H1 (cell line): ENCODE data around the gene DAPK1. TPM values are rescaled to one million over a fixed set of nuclear protein-coding genes. Genes with fewer than 3 reads are reported as not detected.

Source experiments
- CTCF ChIA-PET: fragments of 300-600 bp; sonication (Branson Sonifier 250); formaldehyde crosslinking; loops from one replicate; lab custom pipeline; 2021; ENCODE audit not compliant: partially characterized antibody; lab: Charles Lee
- POLR2A ChIA-PET: fragments of 300-600 bp; sonication (Branson Sonifier 250); formaldehyde crosslinking; loops from one replicate; lab custom pipeline; 2021; ENCODE audit warnings: inconsistent platforms; ENCODE audit not compliant: partially characterized antibody; lab: Charles Lee
- DNase-seq, 2 experiments: peaks; one replicate each; pipeline versions ENCODE4 v3.0.0 to v3.0.0-alpha.2; 2010 to 2022; ENCODE audit warnings: low spot score in 2 of 2, low read depth in 1 of 2, mixed read lengths in 1 of 2
- FAIRE-seq: peaks from 2 replicates; lab custom pipeline; 2011; peaks lifted over from hg19 to GRCh38; lab: Jason Lieb, UNC
- H2AFZ ChIP-seq: 2 replicates; pipeline ENCODE4 v1.8.1; 2012; ENCODE audit warnings: low read length, inconsistent platforms
- H2AK5ac ChIP-seq: 2 replicates; pipeline ENCODE4 v1.6.1; 2013; ENCODE audit warnings: low read depth, low read length
- H2BK120ac ChIP-seq: replicated peaks from 2 replicates; pipeline ENCODE3; 2013; ENCODE audit warnings: low read depth, low read length, inconsistent platforms
- H2BK12ac ChIP-seq: 2 replicates; pipeline ENCODE4 v1.6.1; 2013; ENCODE audit warnings: low read depth, low read length
- H2BK15ac ChIP-seq: 2 replicates; pipeline ENCODE4 v1.6.1; 2013; ENCODE audit warnings: low read length
- H2BK20ac ChIP-seq: 2 replicates; pipeline ENCODE4 v1.6.1; 2013; ENCODE audit warnings: low read length
- H2BK5ac ChIP-seq: 2 replicates; pipeline ENCODE4 v1.6.1; 2013; ENCODE audit warnings: low read depth, low read length
- H3K14ac ChIP-seq: 2 replicates; pipeline ENCODE4 v1.6.1; 2013; ENCODE audit warnings: inconsistent platforms; ENCODE audit not compliant: insufficient read length
- H3K18ac ChIP-seq: 2 replicates; pipeline ENCODE4 v1.6.1; 2013; ENCODE audit warnings: low read length; ENCODE audit errors: extremely low read depth
- H3K23ac ChIP-seq: 2 replicates; pipeline ENCODE4 v1.6.1; 2013; ENCODE audit warnings: inconsistent platforms; ENCODE audit not compliant: insufficient read length
- H3K23me2 ChIP-seq: 2 replicates; pipeline ENCODE4 v1.6.1; 2013; ENCODE audit warnings: low read depth, low read length
- H3K27ac ChIP-seq: 2 replicates; pipeline ENCODE4 v1.6.1; 2011; ENCODE audit warnings: low read depth, low read length, inconsistent platforms
- H3K27me3 ChIP-seq, 4 experiments: replicated peaks in 1 of 4; 1 replicate in 1 of 4; 2 replicates in 3 of 4; pipeline versions ENCODE4 v1.6.1 to v1.8.1; 2011 to 2013; ENCODE audit warnings: low read length in 3 of 4, mild to moderate bottlenecking in 3 of 4, inconsistent platforms in 2 of 4, mixed read lengths in 2 of 4, moderate library complexity in 1 of 4; ENCODE audit not compliant: control insufficient read depth in 3 of 4, insufficient read depth in 3 of 4; ENCODE audit errors: extremely low read depth in 1 of 4
- H3K36me3 ChIP-seq, 4 experiments: 2 replicates each; pipeline versions ENCODE4 v1.6.1 to v1.8.1; 2011 to 2013; ENCODE audit warnings: mild to moderate bottlenecking in 4 of 4, low read length in 3 of 4, moderate library complexity in 2 of 4, control low read depth in 1 of 4, inconsistent platforms in 1 of 4; ENCODE audit not compliant: insufficient read depth in 4 of 4, control insufficient read depth in 2 of 4
- H3K4ac ChIP-seq: replicated peaks from 2 replicates; pipeline ENCODE3; 2013; ENCODE audit warnings: low read length, low read depth, mixed read lengths, inconsistent platforms; ENCODE audit not compliant: insufficient read length
- H3K4me1 ChIP-seq, 4 experiments: replicated peaks in 1 of 4; 1 replicate in 1 of 4; 2 replicates in 3 of 4; pipeline versions ENCODE4 v1.6.1 to v1.8.1; 2011 to 2013; ENCODE audit warnings: low read length in 3 of 4, inconsistent platforms in 2 of 4, mixed read lengths in 1 of 4; ENCODE audit not compliant: insufficient read depth in 4 of 4, control insufficient read depth in 3 of 4
- H3K4me2 ChIP-seq, 2 experiments: 2 replicates each; pipeline versions ENCODE4 v1.6.1 to v1.8.1; 2011 to 2013; ENCODE audit warnings: low read depth in 2 of 2, low read length in 2 of 2, control low read depth in 1 of 2, inconsistent platforms in 1 of 2, mild to moderate bottlenecking in 1 of 2; ENCODE audit not compliant: insufficient read depth in 1 of 2
- H3K4me3 ChIP-seq, 4 experiments: fragments of 200-600, 300-600 bp in 1 of 4; sonication (generic), shearing (Covaris generic), sonication (Bioruptor Twin) in 1 of 4; 2 replicates each; pipeline versions ENCODE4 v1.5.1 to v1.8.1; 2011 to 2016; ENCODE audit warnings: low read length in 4 of 4, low read depth in 3 of 4, control low read depth in 2 of 4, inconsistent platforms in 2 of 4, mild to moderate bottlenecking in 2 of 4, mixed read lengths in 1 of 4, moderate library complexity in 1 of 4; ENCODE audit not compliant: insufficient read depth in 2 of 4; ENCODE audit errors: extremely low read depth in 1 of 4
- H3K56ac ChIP-seq: replicated peaks from 2 replicates; pipeline ENCODE3; 2013; ENCODE audit warnings: low read depth, mild to moderate bottlenecking, mixed read lengths, low read length, inconsistent platforms; ENCODE audit not compliant: insufficient read length
- H3K79me1 ChIP-seq: 2 replicates; pipeline ENCODE4 v1.6.1; 2013; ENCODE audit warnings: low read depth, low read length, control low read depth
- H3K79me2 ChIP-seq, 2 experiments: 2 replicates each; pipeline versions ENCODE4 v1.6.1 to v1.8.1; 2012 to 2013; ENCODE audit warnings: low read length in 2 of 2, mild to moderate bottlenecking in 2 of 2, inconsistent platforms in 1 of 2; ENCODE audit not compliant: insufficient read depth in 2 of 2, control insufficient read depth in 1 of 2
- H3K9ac ChIP-seq, 4 experiments: replicated peaks in 1 of 4; 1 replicate in 1 of 4; 2 replicates in 3 of 4; pipeline versions ENCODE4 v1.6.1 to v1.8.1; 2011 to 2013; ENCODE audit warnings: low read depth in 3 of 4, low read length in 3 of 4, control low read depth in 2 of 4, mild to moderate bottlenecking in 2 of 4, moderate library complexity in 2 of 4, inconsistent platforms in 1 of 4; ENCODE audit errors: extremely low read depth in 1 of 4
- H3K9me3 ChIP-seq, 2 experiments: 2 replicates each; pipeline versions ENCODE4 v1.6.1 to v1.8.1; 2012 to 2013; ENCODE audit warnings: mild to moderate bottlenecking in 2 of 2, moderate library complexity in 2 of 2, control low read depth in 1 of 2, inconsistent platforms in 1 of 2, low read depth in 1 of 2, low read length in 1 of 2, mixed read lengths in 1 of 2; ENCODE audit not compliant: insufficient read depth in 2 of 2
- H4K20me1 ChIP-seq, 2 experiments: replicated peaks in 1 of 2; 2 replicates each; pipeline versions ENCODE3 to v1.8.1; 2011 to 2013; ENCODE audit warnings: inconsistent platforms in 2 of 2, low read length in 2 of 2, mild to moderate bottlenecking in 1 of 2; ENCODE audit not compliant: insufficient read depth in 2 of 2, control insufficient read depth in 1 of 2
- H4K5ac ChIP-seq: 2 replicates; pipeline ENCODE4 v1.6.1; 2013; ENCODE audit warnings: low read length, low read depth, mixed read lengths, inconsistent platforms; ENCODE audit not compliant: insufficient read length
- H4K8ac ChIP-seq: 2 replicates; pipeline ENCODE4 v1.8.0; 2013; ENCODE audit warnings: mild to moderate bottlenecking, moderate library complexity, low read length, inconsistent platforms; ENCODE audit not compliant: insufficient read depth; ENCODE audit errors: extremely low read depth
- H4K91ac ChIP-seq: replicated peaks from 2 replicates; pipeline ENCODE3; 2013; ENCODE audit warnings: low read length, mixed read lengths, inconsistent platforms; ENCODE audit not compliant: insufficient read length
- CEBPB ChIP-seq: IDR thresholded peaks from 2 replicates; pipeline ENCODE4 v1.6.1; 2012; ENCODE audit warnings: low read depth, low read length
- PHF8 ChIP-seq: fragments of 200-600 bp; sonication (generic); conservative IDR thresholded peaks from 2 replicates; pipeline ENCODE4 v1.7.1; 2012; ENCODE audit warnings: low read depth, mild to moderate bottlenecking, inconsistent platforms, low read length, moderate library complexity
- WGBS, 2 experiments: shearing (Covaris generic) in 1 of 2; methylation state at CpG; one replicate each; pipeline versions ENCODE4 v1.1.6 to v1.1.7; 2013 to 2015; ENCODE audit warnings: low lambda C conversion rate in 2 of 2, mixed read lengths in 2 of 2, inconsistent platforms in 1 of 2, low coverage in 1 of 2, missing lambda C conversion rate in 1 of 2; ENCODE audit not compliant: insufficient replicate concordance in 2 of 2, insufficient coverage in 1 of 2, insufficient read length in 1 of 2; ENCODE audit errors: extremely low coverage in 1 of 2, missing lambda C conversion rate in 1 of 2; 5-methylcytosine and 5-hydroxymethylcytosine counted together
- polyA plus RNA-seq, 7 experiments: library from polyadenylated mRNA; depleted of rRNA in 3 of 7; stranded (reverse) in 5 of 7; unstranded in 2 of 7; fragments of >200 nt in 5 of 7; fragments of 200-250 nt in 2 of 7; gene quantifications; 1 replicate in 5 of 7; 2 replicates in 1 of 7; 4 replicates in 1 of 7; pipeline versions ENCODE4 v1.2.1 to v1.2.3, GENCODE V29; 2011 to 2013; ENCODE audit warnings: missing spikeins in 2 of 7, mixed read lengths in 2 of 7
- total RNA-seq: library from RNA; stranded (reverse); fragmentation: NEBNext Ultra II Directional; extraction: Animal tissue kit (Norgen Biotek cat#: 25700); gene quantifications from 2 replicates; pipeline ENCODE4 v1.2.1, GENCODE V29; 2021

DAPK1 gene
- total and polyA plus RNA-seq, 2 of the 8 experiments (the other 6 are each of a cell fraction or from before 2014, with no cell fraction given) = 62.4 to 131 TPM

DNA sequence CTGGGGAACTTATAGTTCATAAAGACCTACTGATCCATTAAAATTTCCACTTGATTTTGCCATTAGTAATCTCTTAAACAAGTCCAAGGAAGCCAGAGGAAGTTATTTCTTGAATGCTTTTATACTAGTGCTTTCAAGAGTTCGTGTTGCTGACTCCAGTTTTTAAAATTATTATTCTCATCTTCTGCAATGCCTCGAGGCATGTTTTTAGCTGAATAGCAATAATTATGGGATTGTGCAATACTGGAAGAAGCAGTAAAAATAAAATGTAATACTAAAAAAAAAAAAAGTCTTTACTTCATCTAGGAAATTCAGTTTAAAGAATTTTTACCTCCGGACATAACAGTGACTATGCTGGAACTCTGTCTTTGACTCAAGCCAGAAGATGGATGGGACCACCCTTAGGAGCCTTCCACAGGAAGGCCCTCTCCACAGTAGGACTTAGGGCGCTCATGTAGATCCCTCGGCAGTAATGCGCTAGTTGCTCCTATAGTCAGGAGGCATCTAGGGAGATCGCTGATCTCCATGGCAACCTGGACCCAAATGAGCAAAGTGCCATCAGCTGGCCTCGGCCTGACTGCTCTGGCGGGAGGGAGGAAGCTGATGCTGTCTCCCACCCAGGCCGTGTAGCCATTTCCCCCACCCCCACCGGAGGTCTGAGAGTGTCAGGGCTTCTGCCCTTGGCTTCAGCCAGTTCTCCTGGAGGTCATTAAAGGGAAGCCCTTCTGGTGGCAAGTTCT, 56.7 kb downstream of the DAPK1 start:
- 93% methylated on average over 8 of the region's 11 CpGs; no CpG with 5 or more reads in 1 of the 2 experiments for WGBS, 2 experiments

More for the DNA sequence above, 56.7 kb downstream of the DAPK1 start:
- Histone ChIP-seq H3K4me1 (peaks cover 0 to 3% (median 0%) of the 10 kb centered on the region in 4 experiments; a peak in 2 of 7 replicates), H2BK15ac (no peak overlapping the region), H3K4ac (no peak overlapping the region), H3K27me3 (no peaks in the 10 kb centered on the region), H2BK20ac (no peak overlapping the region), H4K20me1 (peaks cover 6 to 17% of the 10 kb centered on the region in 2 experiments), H3K9ac (no peak overlapping the region), H3K36me3 (peaks cover 0 to 2% (median 0%) of the 10 kb centered on the region in 4 experiments; a peak in 1 of 8 replicates), H2AFZ (no peak overlapping the region), H4K5ac (no peak overlapping the region), H3K23me2 (no peaks in the 10 kb centered on the region), H2BK120ac (no peak overlapping the region), H3K23ac (no peak overlapping the region), H3K4me3 (no peak overlapping the region), H4K8ac (no peak overlapping the region; the same call in 1 of the 2 replicates), H2BK12ac (no peak overlapping the region), H3K27ac (no peak overlapping the region), H3K9me3 (no peaks in the 10 kb centered on the region), H2BK5ac (no peak overlapping the region), H4K91ac (no peak overlapping the region), H3K4me2 (no peak overlapping the region), H3K14ac (no peak overlapping the region), H3K79me2 (peaks cover 0 to 78% of the 10 kb centered on the region in 2 experiments; a peak in 3 of 4 replicates), H3K79me1 (peaks cover 10% of the 10 kb centered on the region; the same call in 1 of the 2 replicates), H2AK5ac (no peak overlapping the region), H3K56ac (no peak overlapping the region), H3K18ac (no peak overlapping the region)
- FAIRE-seq (no peak), DNase-seq (no peak)
- POLR2A ChIA-PET = interaction anchor here (1.0 kb wide), 1 partner anchor 131 kb away, joined by 3 read pairs; no protein-coding TSS in a partner anchor
- CTCF ChIA-PET = interaction anchor here (0.7 to 1.0 kb wide), 2 partner anchors 12 to 57 kb away, joined by 3 read pairs; partner anchors contain the start of gene DAPK1
- TF ChIP-seq CEBPB (peak; percentile 40; the same call in 1 of the 2 replicates), PHF8 (no peak)
